Dendritic cell treated with granulocyte-macrophage colony-stimulating factor and Interleukin-4, amounts not matched to agents 40 ng/mL and 50 ng/mL, for 4 days (primary cell): ENCODE data around the gene FBXO28.
"Not testable (repeated sequence)": the region's sequence is repeated elsewhere in the genome, so short reads cannot be mapped to it uniquely, and the experiment has no call there.

Experiments used
- H3K27ac Mint-ChIP-seq: one replicate; pipeline ENCODE4 v1.8.0; 2022; ENCODE audit warnings: mild to moderate bottlenecking, mixed read lengths
- H3K27me3 Mint-ChIP-seq: one replicate; pipeline ENCODE4 v1.8.0; 2022; ENCODE audit warnings: mild to moderate bottlenecking, mixed read lengths
- H3K36me3 Mint-ChIP-seq: one replicate; pipeline ENCODE4 v1.8.0; 2022; ENCODE audit warnings: low read depth, mixed read lengths
- H3K4me1 Mint-ChIP-seq: one replicate; pipeline ENCODE4 v1.8.0; 2022; ENCODE audit warnings: low read depth, mixed read lengths
- H3K4me3 Mint-ChIP-seq: one replicate; pipeline ENCODE4 v1.8.0; 2022; ENCODE audit warnings: mild to moderate bottlenecking, moderate library complexity, mixed read lengths
- H3K9me3 Mint-ChIP-seq: one replicate; pipeline ENCODE4 v1.8.0; 2022; ENCODE audit warnings: mixed read lengths
- intact Hi-C: fragments of 100-400 bp; cut with micrococcal nuclease; formaldehyde crosslinking; loops from one replicate; pipeline ENCODE4 v1.15.0; 2022

Gene FBXO28, protein sequence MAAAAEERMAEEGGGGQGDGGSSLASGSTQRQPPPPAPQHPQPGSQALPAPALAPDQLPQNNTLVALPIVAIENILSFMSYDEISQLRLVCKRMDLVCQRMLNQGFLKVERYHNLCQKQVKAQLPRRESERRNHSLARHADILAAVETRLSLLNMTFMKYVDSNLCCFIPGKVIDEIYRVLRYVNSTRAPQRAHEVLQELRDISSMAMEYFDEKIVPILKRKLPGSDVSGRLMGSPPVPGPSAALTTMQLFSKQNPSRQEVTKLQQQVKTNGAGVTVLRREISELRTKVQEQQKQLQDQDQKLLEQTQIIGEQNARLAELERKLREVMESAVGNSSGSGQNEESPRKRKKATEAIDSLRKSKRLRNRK

DNA sequence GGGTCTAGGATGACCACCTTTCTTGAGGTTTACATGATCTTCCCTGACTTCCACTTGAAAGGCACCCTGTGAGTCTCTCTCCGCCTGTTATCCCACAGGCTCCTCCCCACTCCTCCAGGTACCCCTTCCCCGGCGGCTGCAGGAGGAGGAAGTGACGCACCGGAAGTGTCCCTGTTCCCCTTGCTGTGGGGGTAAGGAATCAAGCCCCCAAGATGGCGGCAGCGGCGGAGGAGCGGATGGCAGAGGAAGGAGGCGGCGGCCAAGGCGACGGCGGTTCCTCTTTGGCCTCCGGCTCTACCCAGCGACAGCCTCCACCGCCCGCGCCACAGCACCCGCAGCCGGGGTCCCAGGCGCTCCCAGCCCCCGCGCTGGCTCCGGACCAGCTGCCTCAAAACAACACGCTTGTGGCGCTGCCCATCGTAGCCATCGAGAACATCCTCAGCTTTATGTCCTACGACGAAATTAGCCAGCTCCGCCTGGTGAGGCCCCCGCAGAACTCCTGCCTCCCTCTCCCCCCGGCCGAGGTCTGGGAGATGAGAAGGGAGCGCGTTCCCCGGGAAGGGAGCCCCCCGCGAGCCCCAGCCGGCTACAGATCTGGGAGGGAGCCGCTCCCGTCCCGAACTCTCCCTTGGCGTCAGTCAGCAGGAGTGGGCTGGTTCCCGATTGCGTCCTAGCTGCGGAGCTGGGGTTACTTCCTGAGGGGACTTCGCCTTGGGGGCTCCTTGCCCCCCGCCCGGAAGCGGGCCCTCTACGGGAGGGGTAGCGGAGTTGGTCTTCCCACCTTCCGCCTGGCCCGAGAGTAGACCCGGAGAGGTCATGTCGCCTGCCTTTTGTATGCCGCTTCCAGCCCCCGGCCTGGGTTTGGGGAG, at the start of gene FBXO28:
Gene FBXO28 (plus strand): TSS at position 194 of the 869 bp plus-strand sequence. CDS start 19 bp downstream, at position 213.
- Mint-ChIP-seq H3K36me3 (peaks cover 13% of the 10 kb centered on the region), H3K4me1 (peaks cover 7% of the 10 kb centered on the region), H3K9me3 (no peaks in the 10 kb centered on the region), H3K27ac (peak within 1 kb of the TSS; percentile 93), H3K27me3 (no peaks in the 10 kb centered on the region), H3K4me3 (peak within 1 kb of the TSS; percentile 88)
- intact Hi-C loops: loop anchor here (1.0 to 5.0 kb wide), 3 partner anchors 122 to 242 kb away; partner anchors contain the start of genes CNIH4 and NVL

DNA sequence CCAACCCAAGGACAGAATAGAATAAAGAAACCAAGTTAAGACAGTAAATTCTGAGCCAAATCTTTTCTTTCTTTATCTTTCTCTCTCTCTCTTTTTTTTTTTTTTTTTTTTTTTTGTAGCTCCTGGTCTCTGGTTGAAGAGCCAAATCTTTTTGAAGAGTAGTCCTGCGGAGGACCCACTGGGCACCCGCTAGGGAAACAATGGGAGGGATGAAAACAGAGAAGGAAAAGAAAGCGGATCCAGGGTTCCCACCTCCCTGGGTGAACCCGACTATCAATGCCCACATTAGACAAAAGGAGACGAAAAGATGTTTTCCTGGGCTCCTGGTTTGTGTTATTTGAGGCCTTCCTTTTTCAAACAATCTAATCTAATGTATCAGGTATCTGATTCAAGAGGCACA, 49.8 kb upstream of the FBXO28 start:
- H3K36me3 Mint-ChIP-seq: no peaks in the 10 kb centered on the region
- H3K4me3 Mint-ChIP-seq: no peak overlapping the region
- no peaks in the 10 kb centered on the region for H3K4me1 Mint-ChIP-seq
- H3K9me3 Mint-ChIP-seq: no peaks in the 10 kb centered on the region
- no peak overlapping the region for H3K27ac Mint-ChIP-seq
- intact Hi-C loops: no loop called here
- no peaks in the 10 kb centered on the region for H3K27me3 Mint-ChIP-seq

DNA sequence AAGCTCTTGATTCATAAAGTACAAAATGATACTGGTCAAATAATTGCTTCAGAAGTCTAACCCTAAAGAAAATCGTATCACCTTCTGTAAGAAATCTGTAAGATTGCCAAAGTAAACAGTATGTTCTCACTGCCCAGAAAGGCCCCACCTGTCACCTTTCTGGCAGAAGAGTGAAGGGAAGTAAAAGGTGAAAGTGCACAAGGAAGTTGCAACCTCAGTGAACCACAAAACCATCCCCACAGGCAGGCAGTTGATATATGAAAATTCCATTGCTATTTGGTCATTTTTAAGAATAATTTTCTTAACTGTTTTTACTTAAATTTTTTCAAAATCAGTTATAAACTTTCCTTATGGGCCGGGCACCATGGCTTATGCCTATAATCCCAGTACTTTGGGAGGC, 48.5 kb upstream of the FBXO28 start:
- no peak overlapping the region for H3K27ac Mint-ChIP-seq
- H3K4me1 Mint-ChIP-seq: no peaks in the 10 kb centered on the region
- H3K36me3 Mint-ChIP-seq: no peaks in the 10 kb centered on the region
- H3K9me3 Mint-ChIP-seq: no peaks in the 10 kb centered on the region
- intact Hi-C loops: no loop called here
- no peak overlapping the region for H3K4me3 Mint-ChIP-seq
- no peaks in the 10 kb centered on the region for H3K27me3 Mint-ChIP-seq

DNA sequence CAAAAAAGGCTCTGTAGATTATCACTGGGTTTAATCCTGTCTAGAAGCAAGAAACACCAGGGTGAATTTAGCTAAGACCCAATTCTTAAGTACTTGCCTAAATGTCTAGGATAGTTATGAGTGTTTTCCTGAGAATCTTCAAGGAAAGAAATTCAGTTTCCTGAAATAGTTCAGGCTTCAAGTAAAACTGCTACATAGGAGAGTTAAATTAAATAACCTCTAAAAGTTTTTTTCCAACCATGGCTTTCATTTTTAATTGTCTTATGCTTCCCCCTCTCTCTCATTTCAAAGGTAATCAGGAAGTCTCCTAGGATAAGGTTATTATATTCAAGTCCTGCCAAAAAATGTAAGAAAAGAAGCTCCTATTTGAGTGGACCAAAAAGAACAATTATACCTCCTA, 46.7 kb upstream of the FBXO28 start:
- Mint-ChIP-seq H3K27ac (no peak overlapping the region), H3K4me3 (no peak overlapping the region), H3K36me3 (no peaks in the 10 kb centered on the region), H3K9me3 (no peaks in the 10 kb centered on the region), H3K4me1 (no peaks in the 10 kb centered on the region), H3K27me3 (peaks cover 2% of the 10 kb centered on the region)
- intact Hi-C loops: no loop called here

DNA sequence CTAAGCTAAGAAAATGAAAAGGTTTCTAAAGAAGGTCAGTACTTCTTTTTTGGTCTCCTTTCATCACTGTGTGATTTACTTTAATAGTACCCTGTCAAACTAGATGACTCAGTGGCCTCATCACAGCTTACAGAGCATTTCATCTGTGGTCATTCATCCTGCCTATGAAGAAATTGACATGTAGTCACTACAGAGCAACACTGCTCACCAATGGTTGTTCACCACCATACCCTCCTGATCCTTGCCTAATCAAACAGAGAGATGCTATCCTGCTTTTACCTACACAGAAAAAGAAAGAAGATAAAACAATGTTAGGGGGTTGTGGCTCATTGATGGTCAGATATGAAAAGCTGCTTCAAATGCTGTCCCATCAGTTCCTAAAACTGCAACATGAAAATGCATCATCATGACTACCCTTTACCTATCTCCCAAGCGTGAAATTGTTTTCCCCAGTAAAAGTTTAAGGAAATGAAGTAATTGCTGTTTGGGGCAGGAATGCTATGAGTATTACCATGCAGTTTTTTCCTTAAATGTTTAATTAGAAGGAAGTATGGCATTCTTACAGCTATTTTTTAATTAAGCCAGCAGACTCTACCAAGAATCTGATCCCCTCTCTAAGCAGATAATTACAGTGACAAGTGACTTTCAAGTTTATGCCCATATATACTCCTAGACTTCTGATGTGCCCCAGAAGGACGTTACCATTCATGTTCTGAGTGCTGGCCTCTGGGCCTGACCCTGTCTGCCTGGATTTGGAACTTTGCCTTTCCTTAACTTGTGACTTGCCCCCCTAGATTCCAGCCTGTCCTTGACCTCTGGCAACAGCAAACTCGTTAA, 46.1 kb upstream of the FBXO28 start:
- intact Hi-C loops: no loop called here
- no peaks in the 10 kb centered on the region for H3K9me3 Mint-ChIP-seq
- no peak overlapping the region for H3K27ac Mint-ChIP-seq
- H3K27me3 Mint-ChIP-seq: peaks cover 4% of the 10 kb centered on the region
- no peaks in the 10 kb centered on the region for H3K36me3 Mint-ChIP-seq
- no peaks in the 10 kb centered on the region for H3K4me1 Mint-ChIP-seq
- H3K4me3 Mint-ChIP-seq: no peak overlapping the region

DNA sequence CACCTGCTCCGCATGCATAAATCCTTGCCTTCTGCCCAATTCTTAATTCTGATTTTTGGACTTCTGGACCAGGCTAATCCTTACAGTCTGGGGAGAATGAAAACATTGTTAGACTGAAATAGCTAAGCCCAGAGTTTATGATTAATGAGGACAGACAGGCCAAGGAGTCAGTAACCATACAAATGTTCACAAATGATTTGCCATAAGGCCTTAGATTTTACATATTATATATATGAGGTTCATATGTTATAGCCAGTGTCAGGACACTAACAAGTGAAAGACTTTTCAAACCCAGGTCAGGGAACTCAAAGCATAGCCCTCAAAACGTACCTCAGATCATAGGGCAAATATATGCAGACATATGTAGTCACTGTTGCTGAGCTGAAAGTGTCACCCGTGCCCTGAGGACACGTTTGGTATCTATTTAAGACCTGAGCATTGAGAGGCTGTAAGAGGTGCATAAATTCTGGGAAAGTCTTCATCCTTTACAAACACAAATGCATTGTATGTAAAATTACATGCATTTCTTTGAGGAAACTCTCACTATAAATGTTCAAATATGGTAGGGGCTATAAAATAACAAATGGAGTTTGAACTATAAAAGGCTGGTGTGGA, 45.3 kb upstream of the FBXO28 start:
- H3K4me3 Mint-ChIP-seq: no peak overlapping the region
- intact Hi-C loops: no loop called here

DNA sequence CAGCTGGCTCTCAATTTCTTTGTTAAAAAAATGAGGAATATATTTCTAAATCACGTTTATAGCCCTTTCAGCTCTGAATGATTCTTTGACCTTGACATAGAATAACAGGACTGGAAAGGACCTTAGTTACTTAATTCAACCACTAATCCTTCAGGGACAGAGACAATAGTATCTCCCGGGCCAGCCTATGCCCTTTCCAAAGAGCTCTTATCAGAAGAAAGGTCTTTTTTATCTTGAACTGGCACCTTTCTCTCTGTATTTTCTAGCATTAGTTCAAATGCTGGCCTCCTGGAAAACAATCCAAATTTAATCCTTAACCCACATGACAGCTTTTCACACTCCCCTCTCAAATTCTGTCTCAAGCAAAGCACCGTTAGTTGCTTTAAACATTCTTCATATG, 44.8 kb upstream of the FBXO28 start:
- H3K27me3 Mint-ChIP-seq: peaks cover 5% of the 10 kb centered on the region
- no peaks in the 10 kb centered on the region for H3K9me3 Mint-ChIP-seq
- H3K4me3 Mint-ChIP-seq: no peak overlapping the region
- H3K4me1 Mint-ChIP-seq: no peaks in the 10 kb centered on the region
- intact Hi-C loops: no loop called here
- no peak overlapping the region for H3K27ac Mint-ChIP-seq
- no peaks in the 10 kb centered on the region for H3K36me3 Mint-ChIP-seq

More for the DNA sequence above, 45.3 kb upstream of the FBXO28 start:
- Mint-ChIP-seq H3K4me1 (no peaks in the 10 kb centered on the region), H3K36me3 (no peaks in the 10 kb centered on the region), H3K27me3 (peaks cover 4% of the 10 kb centered on the region), H3K27ac (no peak overlapping the region), H3K9me3 (no peaks in the 10 kb centered on the region)

DNA sequence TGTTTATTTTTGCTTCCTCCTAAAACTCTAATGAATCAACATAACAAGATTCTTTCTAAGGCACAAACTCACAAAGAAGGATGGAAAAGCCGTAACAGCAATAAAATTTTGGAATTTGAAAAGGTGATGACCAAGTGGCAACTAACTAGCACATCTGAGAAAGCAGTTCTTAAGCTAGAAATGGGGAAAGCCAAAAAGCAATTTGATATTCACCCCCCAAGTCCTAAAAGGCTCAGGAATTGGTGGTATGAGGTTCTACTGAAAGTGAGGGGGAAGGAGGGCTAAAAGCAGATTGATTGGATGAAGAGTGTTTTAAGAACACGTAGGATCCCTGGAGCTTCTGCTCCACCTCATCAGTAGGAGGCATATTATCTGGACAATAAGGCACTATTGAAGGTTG, 43.4 kb upstream of the FBXO28 start:
- Mint-ChIP-seq H3K4me3 (no peak overlapping the region), H3K36me3 (no peaks in the 10 kb centered on the region), H3K27me3 (peaks cover 6% of the 10 kb centered on the region), H3K4me1 (no peaks in the 10 kb centered on the region), H3K9me3 (no peaks in the 10 kb centered on the region), H3K27ac (no peak overlapping the region)
- intact Hi-C loops: no loop called here

DNA sequence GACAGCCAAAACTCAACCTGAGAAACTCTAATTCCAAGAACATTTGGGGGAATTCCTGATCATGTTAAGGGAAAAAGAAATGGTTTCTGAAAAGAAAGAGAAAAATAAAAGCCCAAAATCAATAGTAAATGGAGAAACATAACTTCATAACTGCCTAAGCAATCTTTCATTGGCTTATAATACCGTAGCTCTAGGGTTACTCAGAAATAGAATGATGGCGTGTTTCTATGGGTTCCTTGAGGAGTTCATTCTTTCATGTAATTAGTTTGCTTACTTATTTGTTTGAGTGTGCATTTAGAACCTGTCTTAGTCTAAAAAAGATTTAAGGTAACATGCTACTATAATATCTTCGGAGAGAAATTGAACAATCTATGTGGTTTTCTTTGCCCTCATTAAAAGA, 37.5 kb upstream of the FBXO28 start:
- no peak overlapping the region for H3K4me3 Mint-ChIP-seq
- intact Hi-C loops: no loop called here
- peaks cover 13% of the 10 kb centered on the region for H3K27me3 Mint-ChIP-seq
- no peaks in the 10 kb centered on the region for H3K9me3 Mint-ChIP-seq
- no peaks in the 10 kb centered on the region for H3K36me3 Mint-ChIP-seq
- H3K27ac Mint-ChIP-seq: no peak overlapping the region
- no peaks in the 10 kb centered on the region for H3K4me1 Mint-ChIP-seq

DNA sequence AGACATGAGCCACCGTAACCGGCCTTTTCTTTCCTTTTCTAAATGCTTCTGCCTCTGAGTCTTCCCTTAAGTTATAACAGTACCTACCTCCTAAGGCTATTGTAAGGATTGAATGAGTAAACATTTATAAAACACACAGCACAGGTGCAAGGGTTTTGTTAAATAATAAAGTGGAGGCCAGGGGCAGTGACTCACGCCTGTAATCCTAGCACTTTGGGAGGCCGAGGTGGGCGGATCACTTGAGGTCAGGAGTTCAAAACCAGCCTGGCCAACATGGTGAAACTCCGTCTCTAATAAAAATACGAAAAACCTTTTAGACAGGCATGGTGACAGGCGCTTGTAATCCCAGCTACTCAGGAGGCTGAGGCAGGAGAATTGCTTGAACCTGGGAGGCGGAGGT, 34.3 kb upstream of the FBXO28 start:
- H3K27ac Mint-ChIP-seq, H3K36me3 Mint-ChIP-seq, H3K4me3 Mint-ChIP-seq, H3K9me3 Mint-ChIP-seq, H3K27me3 Mint-ChIP-seq, intact Hi-C loops, H3K4me1 Mint-ChIP-seq: not testable (repeated sequence)

DNA sequence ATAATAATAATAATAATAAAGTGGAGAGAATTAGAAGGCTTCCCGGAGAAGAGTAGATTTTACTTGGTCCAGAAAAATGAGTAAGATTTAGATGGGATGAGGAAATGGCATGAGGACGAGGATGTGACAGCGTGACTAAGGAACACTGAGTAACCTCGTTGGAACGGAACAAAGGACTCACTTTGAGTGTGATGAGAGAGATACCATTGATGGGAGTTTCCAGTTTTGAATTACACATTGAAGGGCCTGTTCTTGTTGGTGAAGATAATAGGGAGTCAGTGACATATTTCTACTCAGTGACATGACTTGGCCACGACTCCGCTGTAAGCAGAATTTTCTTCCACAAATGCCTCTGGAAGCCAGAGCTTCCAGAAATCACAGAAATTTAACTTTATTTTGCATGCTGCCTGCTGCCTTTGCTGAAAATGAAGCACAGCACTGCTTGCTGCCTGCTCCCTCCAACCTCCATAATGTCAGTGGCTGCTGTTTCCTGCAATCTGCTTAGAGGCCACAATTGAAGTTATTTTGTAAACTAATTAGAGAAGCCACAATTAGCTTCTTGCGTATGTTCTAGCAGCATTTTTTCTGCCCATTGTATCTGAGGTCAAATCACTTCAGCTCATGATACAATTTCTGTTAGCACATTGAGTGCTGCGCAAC, 33.7 kb upstream of the FBXO28 start:
- peaks cover 6% of the 10 kb centered on the region for H3K27me3 Mint-ChIP-seq
- H3K9me3 Mint-ChIP-seq: no peaks in the 10 kb centered on the region
- H3K4me3 Mint-ChIP-seq: no peak overlapping the region
- no peak overlapping the region for H3K27ac Mint-ChIP-seq
- intact Hi-C loops: no loop called here
- no peaks in the 10 kb centered on the region for H3K36me3 Mint-ChIP-seq
- no peaks in the 10 kb centered on the region for H3K4me1 Mint-ChIP-seq

DNA sequence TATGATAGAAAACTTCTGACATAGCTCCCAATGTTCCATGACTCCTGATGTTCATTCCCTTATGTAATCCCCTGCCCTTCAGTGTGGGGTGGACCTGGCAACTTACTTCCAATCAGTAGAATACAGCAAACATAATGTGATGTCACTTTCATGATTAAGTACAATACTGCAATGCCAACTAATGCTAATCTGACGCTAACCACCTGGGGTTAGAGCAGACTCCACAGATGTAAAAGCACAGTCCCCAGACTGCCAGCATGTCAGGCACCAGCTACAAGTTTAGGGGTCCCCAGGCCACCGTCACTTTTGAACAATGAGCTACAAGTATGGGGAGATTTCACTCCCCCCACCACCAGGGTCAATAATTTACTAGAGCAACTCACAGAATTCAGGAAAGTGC, 32.3 kb upstream of the FBXO28 start:
- H3K9me3 Mint-ChIP-seq: no peaks in the 10 kb centered on the region
- no peak overlapping the region for H3K27ac Mint-ChIP-seq

DNA sequence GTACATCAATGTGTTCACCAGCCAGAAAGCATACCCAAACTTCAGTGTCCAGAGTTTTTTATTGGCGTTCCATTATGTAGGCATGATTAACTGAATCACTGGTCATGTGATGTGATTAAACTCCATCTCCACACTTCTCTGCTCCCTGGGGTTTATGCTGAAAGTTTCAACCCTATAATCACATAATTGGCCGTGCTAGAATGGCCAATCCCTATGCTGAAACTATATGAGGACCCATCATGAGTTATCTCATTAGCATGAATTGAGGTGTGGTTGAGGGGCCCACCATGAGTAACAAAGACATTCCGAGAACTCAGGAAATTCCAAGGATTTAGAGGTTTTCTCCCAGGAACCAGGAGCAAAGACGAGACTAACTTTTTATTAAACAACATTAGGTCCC, 31.8 kb upstream of the FBXO28 start:
- H3K27ac Mint-ChIP-seq: no peak overlapping the region
- H3K27me3 Mint-ChIP-seq: peaks cover 7% of the 10 kb centered on the region
- H3K9me3 Mint-ChIP-seq: no peaks in the 10 kb centered on the region
- intact Hi-C loops: no loop called here
- H3K36me3 Mint-ChIP-seq: no peaks in the 10 kb centered on the region
- H3K4me1 Mint-ChIP-seq: no peaks in the 10 kb centered on the region
- H3K4me3 Mint-ChIP-seq: no peak overlapping the region

More for the DNA sequence above, 32.3 kb upstream of the FBXO28 start:
- intact Hi-C loops: no loop called here
- Mint-ChIP-seq H3K4me1 (no peaks in the 10 kb centered on the region), H3K36me3 (no peaks in the 10 kb centered on the region), H3K27me3 (peaks cover 8% of the 10 kb centered on the region), H3K4me3 (no peak overlapping the region)
